BJ (cell line): ENCODE data around the gene SLC6A9. TPM values are rescaled to one million over a fixed set of nuclear protein-coding genes. Genes with fewer than 3 reads are reported as not detected.

Experiments used
- CTCF ChIA-PET: fragments of 350-600 bp; formaldehyde crosslinking; extraction: SDS; loops from one replicate; lab custom pipeline; 2021; ENCODE audit warnings: antibody characterized with exemption, inconsistent platforms; lab: Yijun Ruan, JAX
- POLR2A ChIA-PET: fragments of 300-600 bp; sonication (Branson Sonifier 250); formaldehyde crosslinking; extraction: SDS; loops from one replicate; lab custom pipeline; 2021; ENCODE audit warnings: antibody characterized with exemption; lab: Charles Lee
- DNase-seq: peaks from one replicate; pipeline ENCODE4 v3.0.0-alpha.2; 2011; ENCODE audit warnings: low read depth
- H3K27me3 ChIP-seq: 2 replicates; pipeline ENCODE4 v1.6.0; 2011; ENCODE audit warnings: low read length; ENCODE audit not compliant: control insufficient read depth, insufficient read depth
- H3K36me3 ChIP-seq: 2 replicates; pipeline ENCODE4 v1.5.1; 2011; ENCODE audit warnings: low read length; ENCODE audit not compliant: control insufficient read depth, insufficient read depth
- H3K4me3 ChIP-seq: 2 replicates; pipeline ENCODE4 v1.5.1; 2011; ENCODE audit warnings: low read depth, mild to moderate bottlenecking, control low read depth, low read length
- polyA plus RNA-seq: library from polyadenylated mRNA; depleted of rRNA; stranded (reverse); fragments of >200 nt; gene quantifications from 2 replicates; pipeline ENCODE4 v1.2.3, GENCODE V29; 2011
- TF ChIP-seq, protein P1 (sequence below): IDR thresholded peaks from 2 replicates; pipeline ENCODE4 v1.5.1; 2011; ENCODE audit warnings: low read depth, mild to moderate bottlenecking, control low read depth, inconsistent platforms, low read length, moderate library complexity; ENCODE audit not compliant: insufficient read depth

The SLC6A9 gene
- polyA plus RNA-seq, 1 experiment: 53.9 TPM

DNA sequence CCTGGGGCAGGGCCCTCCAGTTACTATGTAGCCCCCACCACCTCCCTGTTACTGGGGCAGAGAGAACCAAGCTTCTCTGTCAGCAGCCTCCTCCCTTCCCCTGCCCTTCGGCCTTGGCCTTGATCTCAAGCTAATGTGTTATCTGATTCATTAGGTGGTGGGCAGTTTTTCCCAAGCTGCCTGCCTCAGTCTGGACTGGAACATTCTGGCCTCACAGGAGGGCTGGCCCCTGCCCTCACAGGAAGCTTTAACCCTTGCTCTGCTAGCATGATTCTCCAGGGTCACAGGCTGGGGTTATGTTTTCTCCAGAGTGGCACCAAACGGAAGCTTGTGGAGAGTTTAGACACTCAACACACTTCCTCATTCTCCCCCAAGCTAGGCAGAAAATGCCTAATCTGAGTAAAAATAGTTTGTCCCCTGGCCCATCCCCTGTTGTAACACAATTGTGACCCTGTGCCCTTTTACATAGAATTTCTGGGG, 37.2 kb upstream of the SLC6A9 start:
- no peaks in the 10 kb centered on the region for H3K27me3 ChIP-seq
- H3K4me3 ChIP-seq: no peak overlapping the region
- CTCF ChIA-PET: interaction anchor here (1.4 kb wide), 1 partner anchor 20 kb away, joined by 4 read pairs; no protein-coding TSS in a partner anchor
- no peak for DNase-seq
- POLR2A ChIA-PET: interaction anchor here (0.6 kb wide), 1 partner anchor 23 kb away, joined by 3 read pairs; no protein-coding TSS in a partner anchor
- H3K36me3 ChIP-seq: no peaks in the 10 kb centered on the region
- TF ChIP-seq, protein P1, sequence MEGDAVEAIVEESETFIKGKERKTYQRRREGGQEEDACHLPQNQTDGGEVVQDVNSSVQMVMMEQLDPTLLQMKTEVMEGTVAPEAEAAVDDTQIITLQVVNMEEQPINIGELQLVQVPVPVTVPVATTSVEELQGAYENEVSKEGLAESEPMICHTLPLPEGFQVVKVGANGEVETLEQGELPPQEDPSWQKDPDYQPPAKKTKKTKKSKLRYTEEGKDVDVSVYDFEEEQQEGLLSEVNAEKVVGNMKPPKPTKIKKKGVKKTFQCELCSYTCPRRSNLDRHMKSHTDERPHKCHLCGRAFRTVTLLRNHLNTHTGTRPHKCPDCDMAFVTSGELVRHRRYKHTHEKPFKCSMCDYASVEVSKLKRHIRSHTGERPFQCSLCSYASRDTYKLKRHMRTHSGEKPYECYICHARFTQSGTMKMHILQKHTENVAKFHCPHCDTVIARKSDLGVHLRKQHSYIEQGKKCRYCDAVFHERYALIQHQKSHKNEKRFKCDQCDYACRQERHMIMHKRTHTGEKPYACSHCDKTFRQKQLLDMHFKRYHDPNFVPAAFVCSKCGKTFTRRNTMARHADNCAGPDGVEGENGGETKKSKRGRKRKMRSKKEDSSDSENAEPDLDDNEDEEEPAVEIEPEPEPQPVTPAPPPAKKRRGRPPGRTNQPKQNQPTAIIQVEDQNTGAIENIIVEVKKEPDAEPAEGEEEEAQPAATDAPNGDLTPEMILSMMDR: no peak

DNA sequence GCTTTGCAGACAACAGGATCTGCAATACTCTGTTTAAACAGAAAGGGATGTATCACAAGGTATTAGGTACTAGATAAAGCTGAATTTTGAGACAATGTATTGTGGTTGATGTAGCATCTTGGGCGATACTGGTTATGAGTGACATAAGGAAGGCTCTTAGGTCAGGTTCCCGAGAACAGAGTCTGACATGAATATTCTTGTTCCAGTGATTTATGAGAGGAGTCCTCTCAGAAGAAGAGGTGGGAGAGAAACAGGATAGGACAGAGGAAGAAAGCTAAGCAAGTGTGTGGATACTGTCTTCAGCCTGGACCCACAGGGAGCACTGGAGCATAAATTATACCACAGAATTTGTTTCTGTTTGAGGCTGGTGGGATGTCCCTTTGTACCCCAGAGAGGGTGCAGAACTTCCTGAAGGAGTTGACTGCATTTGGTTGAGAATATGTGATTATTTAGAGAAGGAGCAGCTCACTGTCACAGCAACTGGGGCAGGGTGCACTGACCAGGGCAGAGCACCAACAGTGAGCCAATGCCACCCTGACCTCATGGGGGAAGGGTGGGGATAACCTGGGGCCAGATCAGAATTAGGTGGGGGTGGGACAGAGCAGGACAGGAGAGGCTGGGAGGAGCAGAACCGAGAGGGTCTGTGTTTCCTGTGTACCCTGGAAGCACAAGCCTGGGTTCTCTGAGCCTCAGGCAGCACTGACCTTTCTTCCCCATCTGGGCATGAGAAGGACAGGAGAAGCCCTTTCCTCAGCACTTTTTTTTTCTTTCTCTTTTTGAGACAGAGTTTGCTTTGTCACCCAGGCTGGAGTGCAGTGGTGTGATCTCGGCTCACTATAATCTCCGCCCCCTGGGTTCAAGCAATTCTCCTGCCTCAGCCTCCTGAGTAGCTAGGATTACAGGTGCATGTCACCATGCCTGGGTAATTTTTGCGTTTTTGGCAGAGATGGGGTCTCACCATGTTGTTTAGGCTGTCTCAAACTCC, 36.3 kb upstream of the SLC6A9 start:
- CTCF ChIA-PET: interaction anchor here (1.4 kb wide), 1 partner anchor 19 kb away, joined by 4 read pairs; no protein-coding TSS in a partner anchor
- Histone ChIP-seq H3K4me3 (no peak overlapping the region), H3K36me3 (no peaks in the 10 kb centered on the region), H3K27me3 (no peaks in the 10 kb centered on the region)
- no peak for DNase-seq
- TF ChIP-seq, protein P1: no peak
- POLR2A ChIA-PET: interaction anchor here (0.6 kb wide), 1 partner anchor 24 kb away, joined by 3 read pairs; no protein-coding TSS in a partner anchor

DNA sequence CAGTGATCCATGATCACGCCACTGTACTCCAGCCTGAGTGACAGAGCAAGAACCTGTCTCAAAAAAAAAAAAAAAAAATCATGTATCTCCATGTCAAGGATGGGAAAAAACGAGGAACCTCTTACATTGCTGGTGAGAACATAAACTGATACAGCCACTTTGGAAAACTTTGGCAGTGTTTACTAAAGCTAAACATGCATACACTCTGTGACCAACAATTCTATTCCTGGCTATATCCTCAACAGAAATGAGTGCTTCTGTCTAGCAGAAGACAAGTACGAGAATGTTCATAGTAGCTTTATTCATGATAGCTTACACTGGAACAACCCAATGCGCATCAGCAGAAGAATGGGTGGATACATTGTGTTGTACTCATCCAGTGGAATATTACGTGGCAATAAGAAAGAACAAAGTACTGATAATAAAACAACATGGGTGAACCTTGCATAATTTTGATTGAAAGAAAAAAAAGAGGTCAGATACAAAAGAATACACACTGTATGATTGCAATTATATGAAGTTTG, 31.5 kb upstream of the SLC6A9 start:
- Histone ChIP-seq H3K36me3 (no peaks in the 10 kb centered on the region), H3K4me3 (no peak overlapping the region), H3K27me3 (no peaks in the 10 kb centered on the region)
- TF ChIP-seq, protein P1: no peak
- POLR2A ChIA-PET: no interaction called here
- CTCF ChIA-PET: no interaction called here
- DNase-seq: no peak

DNA sequence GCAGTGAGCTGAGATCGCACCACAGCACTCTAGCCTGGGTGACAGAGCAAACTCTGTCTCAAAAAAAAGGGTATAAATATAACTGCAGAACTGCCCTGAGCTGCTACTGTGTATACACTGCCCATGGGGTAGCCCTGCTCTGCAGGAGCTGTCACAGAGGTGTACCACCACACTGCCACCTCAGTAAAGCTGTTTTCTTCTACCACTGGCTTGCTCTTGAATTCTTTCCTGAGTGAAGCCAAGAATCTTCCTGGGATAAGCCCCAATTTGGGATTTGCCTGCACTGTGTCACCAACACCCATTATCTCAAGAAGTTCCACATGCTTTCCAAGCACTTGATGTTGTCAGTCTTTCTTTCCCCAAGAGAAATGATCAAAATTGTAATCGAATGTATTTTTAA, 30.6 kb upstream of the SLC6A9 start:
- POLR2A ChIA-PET: no interaction called here
- Histone ChIP-seq H3K27me3 (no peaks in the 10 kb centered on the region), H3K4me3 (no peak overlapping the region), H3K36me3 (no peaks in the 10 kb centered on the region)
- no peak for DNase-seq
- CTCF ChIA-PET: interaction anchor here (0.8 kb wide), 1 partner anchor 14 kb away, joined by 3 read pairs; no protein-coding TSS in a partner anchor
- TF ChIP-seq, protein P1: no peak

DNA sequence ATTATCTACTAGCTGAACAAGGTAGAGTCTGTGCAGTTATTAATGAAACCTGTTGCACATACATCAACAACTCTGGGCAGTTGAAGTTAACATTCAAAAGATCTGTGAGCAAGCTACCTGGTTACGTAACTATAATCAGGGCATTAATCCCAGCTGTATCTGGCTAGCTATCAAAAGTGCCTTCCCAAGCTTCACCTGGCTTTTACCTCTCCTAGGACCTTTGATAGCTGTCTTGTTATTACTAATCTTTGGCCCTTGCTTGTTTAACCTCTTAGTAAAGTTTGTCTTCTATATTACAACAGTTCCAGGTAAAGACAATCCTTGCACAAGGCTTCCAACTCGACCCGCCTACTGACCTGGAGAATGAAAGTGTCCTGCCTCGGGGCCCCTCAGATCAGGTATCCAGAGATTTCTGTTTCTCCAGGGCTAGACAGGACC, 29.6 kb upstream of the SLC6A9 start:
- Histone ChIP-seq H3K27me3 (no peaks in the 10 kb centered on the region), H3K36me3 (no peaks in the 10 kb centered on the region), H3K4me3 (no peak overlapping the region)
- POLR2A ChIA-PET: no interaction called here
- DNase-seq: no peak
- TF ChIP-seq, protein P1: no peak
- CTCF ChIA-PET: no interaction called here
